Ishikawa (cell line): ENCODE measurements around the gene ZNF682.

Source experiments
- CEBPB ChIP-seq: IDR thresholded peaks from 2 replicates; pipeline ENCODE4 v1.6.1; 2012
- CREB1 ChIP-seq: IDR thresholded peaks from 2 replicates; pipeline ENCODE4 v1.6.1; 2012; ENCODE audit warnings: low read depth
- EGR1 ChIP-seq: IDR thresholded peaks from 2 replicates; pipeline ENCODE4 v1.6.1; 2012
- EP300 ChIP-seq: IDR thresholded peaks from 2 replicates; pipeline ENCODE4 v1.6.1; 2012; ENCODE audit warnings: borderline replicate concordance
- FOXM1 ChIP-seq: IDR thresholded peaks from 2 replicates; pipeline ENCODE4 v1.6.1; 2012; ENCODE audit warnings: low read depth, borderline replicate concordance
- NFIC ChIP-seq: IDR thresholded peaks from 2 replicates; pipeline ENCODE4 v1.6.1; 2012
- RAD21 ChIP-seq: IDR thresholded peaks from 2 replicates; pipeline ENCODE4 v1.6.1; 2012; ENCODE audit warnings: low read depth
- TAF1 ChIP-seq: IDR thresholded peaks from 2 replicates; pipeline ENCODE4 v1.6.1; 2012; ENCODE audit warnings: low read depth, mild to moderate bottlenecking
- TCF12 ChIP-seq: IDR thresholded peaks from 2 replicates; pipeline ENCODE4 v1.6.1; 2012; ENCODE audit warnings: low read depth
- TEAD4 ChIP-seq: IDR thresholded peaks from 2 replicates; pipeline ENCODE4 v1.6.1; 2012
- YY1 ChIP-seq: IDR thresholded peaks from 2 replicates; pipeline ENCODE4 v1.6.1; 2012; ENCODE audit warnings: low read depth
- TF ChIP-seq, protein P1 (sequence below): IDR thresholded peaks from 2 replicates; pipeline ENCODE4 v1.6.1; 2012; ENCODE audit warnings: low read depth, mild to moderate bottlenecking
- TF ChIP-seq, protein P2 (sequence below): IDR thresholded peaks from 2 replicates; pipeline ENCODE4 v1.6.1; 2012

DNA sequence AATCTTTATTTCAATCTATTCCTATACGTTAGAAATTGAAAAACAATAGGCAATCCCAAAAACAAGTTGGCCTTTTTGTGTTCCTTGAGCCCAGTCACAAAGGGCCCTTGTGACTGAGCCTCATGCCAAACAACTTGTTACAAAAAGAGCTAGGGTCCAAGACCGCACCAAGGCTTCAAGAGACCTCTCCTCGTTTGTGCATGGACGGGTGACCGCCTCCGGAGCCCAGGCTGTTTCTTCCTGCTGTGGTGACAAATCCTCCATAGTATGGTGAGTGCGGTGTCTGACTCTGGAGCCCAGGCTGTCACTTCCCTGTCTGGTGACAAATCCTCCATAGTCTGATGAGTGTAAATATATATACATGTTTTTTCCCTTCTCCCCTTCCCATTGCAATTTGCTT is 74.9 kb downstream of the ZNF682 start:
- no peak for TF ChIP-seq RAD21
- TF ChIP-seq CREB1, result no peak
- no peak for TF ChIP-seq FOXM1
- TF ChIP-seq YY1, result no peak
- TF ChIP-seq, protein P1, sequence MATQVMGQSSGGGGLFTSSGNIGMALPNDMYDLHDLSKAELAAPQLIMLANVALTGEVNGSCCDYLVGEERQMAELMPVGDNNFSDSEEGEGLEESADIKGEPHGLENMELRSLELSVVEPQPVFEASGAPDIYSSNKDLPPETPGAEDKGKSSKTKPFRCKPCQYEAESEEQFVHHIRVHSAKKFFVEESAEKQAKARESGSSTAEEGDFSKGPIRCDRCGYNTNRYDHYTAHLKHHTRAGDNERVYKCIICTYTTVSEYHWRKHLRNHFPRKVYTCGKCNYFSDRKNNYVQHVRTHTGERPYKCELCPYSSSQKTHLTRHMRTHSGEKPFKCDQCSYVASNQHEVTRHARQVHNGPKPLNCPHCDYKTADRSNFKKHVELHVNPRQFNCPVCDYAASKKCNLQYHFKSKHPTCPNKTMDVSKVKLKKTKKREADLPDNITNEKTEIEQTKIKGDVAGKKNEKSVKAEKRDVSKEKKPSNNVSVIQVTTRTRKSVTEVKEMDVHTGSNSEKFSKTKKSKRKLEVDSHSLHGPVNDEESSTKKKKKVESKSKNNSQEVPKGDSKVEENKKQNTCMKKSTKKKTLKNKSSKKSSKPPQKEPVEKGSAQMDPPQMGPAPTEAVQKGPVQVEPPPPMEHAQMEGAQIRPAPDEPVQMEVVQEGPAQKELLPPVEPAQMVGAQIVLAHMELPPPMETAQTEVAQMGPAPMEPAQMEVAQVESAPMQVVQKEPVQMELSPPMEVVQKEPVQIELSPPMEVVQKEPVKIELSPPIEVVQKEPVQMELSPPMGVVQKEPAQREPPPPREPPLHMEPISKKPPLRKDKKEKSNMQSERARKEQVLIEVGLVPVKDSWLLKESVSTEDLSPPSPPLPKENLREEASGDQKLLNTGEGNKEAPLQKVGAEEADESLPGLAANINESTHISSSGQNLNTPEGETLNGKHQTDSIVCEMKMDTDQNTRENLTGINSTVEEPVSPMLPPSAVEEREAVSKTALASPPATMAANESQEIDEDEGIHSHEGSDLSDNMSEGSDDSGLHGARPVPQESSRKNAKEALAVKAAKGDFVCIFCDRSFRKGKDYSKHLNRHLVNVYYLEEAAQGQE, result no peak
- TF ChIP-seq TEAD4, result no peak
- TF ChIP-seq EP300, result no peak
- TF ChIP-seq EGR1, result no peak
- TF ChIP-seq, protein P2, sequence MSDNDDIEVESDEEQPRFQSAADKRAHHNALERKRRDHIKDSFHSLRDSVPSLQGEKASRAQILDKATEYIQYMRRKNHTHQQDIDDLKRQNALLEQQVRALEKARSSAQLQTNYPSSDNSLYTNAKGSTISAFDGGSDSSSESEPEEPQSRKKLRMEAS, result no peak
- TF ChIP-seq TAF1, result no peak
- TF ChIP-seq CEBPB, result no peak
- TF ChIP-seq TCF12, result no peak
- no peak for TF ChIP-seq NFIC
